Measurements from ENCODE around the gene CORO2B. TPM values are rescaled to one million over a fixed set of nuclear protein-coding genes. Genes with fewer than 3 reads are reported as not detected.

Gene CORO2B
- total RNA-seq, 1 donor from 2014 or later = 0.43 TPM

GRCh38 chr15:68615301-68615700, 36.5 kb downstream of the CORO2B start:
- no peak overlapping the region for H3K27ac Mint-ChIP-seq

GRCh38 chr15:68615811-68616210, 37.0 kb downstream of the CORO2B start:
- H3K4me1 Mint-ChIP-seq (ENCODE audit: low read depth) = no peaks in the 10 kb centered on the region
- intact Hi-C loops (cut with micrococcal nuclease) = no loop called here
- peaks cover 9% of the 10 kb centered on the region for H3K27me3 Mint-ChIP-seq (ENCODE audit: low read depth)
- H3K27ac Mint-ChIP-seq = no peak overlapping the region
- no peaks in the 10 kb centered on the region for H3K36me3 Mint-ChIP-seq (ENCODE audit: low read depth)
- no peak overlapping the region for H3K4me3 Mint-ChIP-seq (ENCODE audit: low read depth)
- DNase-seq (ENCODE audit: low spot score) = no peak
- H3K9me3 Mint-ChIP-seq = no peaks in the 10 kb centered on the region

More at GRCh38 chr15:68615301-68615700, 36.5 kb downstream of the CORO2B start:
- H3K9me3 Mint-ChIP-seq = no peaks in the 10 kb centered on the region
- no peak for DNase-seq (ENCODE audit: low spot score)
- peaks cover 9% of the 10 kb centered on the region for H3K27me3 Mint-ChIP-seq (ENCODE audit: low read depth)
- intact Hi-C loops (cut with micrococcal nuclease) = no loop called here
- no peaks in the 10 kb centered on the region for H3K36me3 Mint-ChIP-seq (ENCODE audit: low read depth)
- H3K4me3 Mint-ChIP-seq (ENCODE audit: low read depth) = no peak overlapping the region
- H3K4me1 Mint-ChIP-seq (ENCODE audit: low read depth) = no peaks in the 10 kb centered on the region

GRCh38 chr15:68616397-68616796, 37.6 kb downstream of the CORO2B start:
- H3K4me3 Mint-ChIP-seq (ENCODE audit: low read depth) = no peak overlapping the region
- H3K9me3 Mint-ChIP-seq = no peaks in the 10 kb centered on the region
- no peaks in the 10 kb centered on the region for H3K4me1 Mint-ChIP-seq (ENCODE audit: low read depth)
- no peaks in the 10 kb centered on the region for H3K36me3 Mint-ChIP-seq (ENCODE audit: low read depth)
- no peak overlapping the region for H3K27ac Mint-ChIP-seq
- intact Hi-C loops (cut with micrococcal nuclease) = no loop called here
- peaks cover 9% of the 10 kb centered on the region for H3K27me3 Mint-ChIP-seq (ENCODE audit: low read depth)
- no peak for DNase-seq (ENCODE audit: low spot score)

GRCh38 chr15:68617001-68617400, 38.2 kb downstream of the CORO2B start:
- Mint-ChIP-seq H3K27ac (no peak overlapping the region), H3K27me3 (ENCODE audit: low read depth) (peaks cover 9% of the 10 kb centered on the region), H3K36me3 (ENCODE audit: low read depth) (no peaks in the 10 kb centered on the region), H3K4me1 (ENCODE audit: low read depth) (no peaks in the 10 kb centered on the region), H3K4me3 (ENCODE audit: low read depth) (no peak overlapping the region), H3K9me3 (no peaks in the 10 kb centered on the region)
- intact Hi-C loops (cut with micrococcal nuclease) = no loop called here
- DNase-seq (ENCODE audit: low spot score) = no peak

- Mint-ChIP-seq H3K9me3 (no peaks in the 10 kb centered on the region), H3K27ac (no peak overlapping the region), H3K4me3 (ENCODE audit: low read depth) (no peak overlapping the region), H3K27me3 (ENCODE audit: low read depth) (peaks cover 6% of the 10 kb centered on the region), H3K36me3 (ENCODE audit: low read depth) (no peaks in the 10 kb centered on the region), H3K4me1 (ENCODE audit: low read depth) (no peaks in the 10 kb centered on the region)
- intact Hi-C loops (cut with micrococcal nuclease) = no loop called here
- no peak for DNase-seq (ENCODE audit: low spot score)
Observed at GRCh38 chr15:68617777-68618176, 39.0 kb downstream of the CORO2B start.

GRCh38 chr15:68618394-68618793, 39.6 kb downstream of the CORO2B start:
- H3K4me1 Mint-ChIP-seq (ENCODE audit: low read depth) = no peaks in the 10 kb centered on the region
- H3K4me3 Mint-ChIP-seq (ENCODE audit: low read depth) = no peak overlapping the region
- H3K36me3 Mint-ChIP-seq (ENCODE audit: low read depth) = no peaks in the 10 kb centered on the region
- DNase-seq (ENCODE audit: low spot score) = no peak
- H3K9me3 Mint-ChIP-seq = no peaks in the 10 kb centered on the region
- peaks cover 6% of the 10 kb centered on the region for H3K27me3 Mint-ChIP-seq (ENCODE audit: low read depth)
- intact Hi-C loops (cut with micrococcal nuclease) = no loop called here
- no peak overlapping the region for H3K27ac Mint-ChIP-seq

GRCh38 chr15:68618908-68619698, 40.3 kb downstream of the CORO2B start:
- intact Hi-C loops (cut with micrococcal nuclease) = no loop called here
- H3K4me1 Mint-ChIP-seq (ENCODE audit: low read depth) = no peaks in the 10 kb centered on the region
- no peak overlapping the region for H3K27ac Mint-ChIP-seq
- H3K36me3 Mint-ChIP-seq (ENCODE audit: low read depth) = no peaks in the 10 kb centered on the region
- H3K4me3 Mint-ChIP-seq (ENCODE audit: low read depth) = no peak overlapping the region
- H3K9me3 Mint-ChIP-seq = no peaks in the 10 kb centered on the region
- peaks cover 6% of the 10 kb centered on the region for H3K27me3 Mint-ChIP-seq (ENCODE audit: low read depth)
- no peak for DNase-seq (ENCODE audit: low spot score)

GRCh38 chr15:68620721-68621527, 42.1 kb downstream of the CORO2B start:
- H3K9me3 Mint-ChIP-seq = no peaks in the 10 kb centered on the region
- no peak overlapping the region for H3K4me3 Mint-ChIP-seq (ENCODE audit: low read depth)
- no peaks in the 10 kb centered on the region for H3K36me3 Mint-ChIP-seq (ENCODE audit: low read depth)
- no peak for DNase-seq (ENCODE audit: low spot score)
- H3K4me1 Mint-ChIP-seq (ENCODE audit: low read depth) = no peaks in the 10 kb centered on the region
- H3K27me3 Mint-ChIP-seq (ENCODE audit: low read depth) = peaks cover 4% of the 10 kb centered on the region
- H3K27ac Mint-ChIP-seq = no peak overlapping the region
- intact Hi-C loops (cut with micrococcal nuclease) = no loop called here

- no peak for DNase-seq (ENCODE audit: low spot score)
- H3K4me3 Mint-ChIP-seq (ENCODE audit: low read depth) = no peak overlapping the region
- no peaks in the 10 kb centered on the region for H3K36me3 Mint-ChIP-seq (ENCODE audit: low read depth)
- peaks cover 4% of the 10 kb centered on the region for H3K27me3 Mint-ChIP-seq (ENCODE audit: low read depth)
- H3K4me1 Mint-ChIP-seq (ENCODE audit: low read depth) = no peaks in the 10 kb centered on the region
- intact Hi-C loops (cut with micrococcal nuclease) = no loop called here
- H3K27ac Mint-ChIP-seq = no peak overlapping the region
- no peaks in the 10 kb centered on the region for H3K9me3 Mint-ChIP-seq
Observed at GRCh38 chr15:68621535-68621934, 42.7 kb downstream of the CORO2B start.

GRCh38 chr15:68623301-68623892, 44.6 kb downstream of the CORO2B start:
- intact Hi-C loops (cut with micrococcal nuclease) = no loop called here
- H3K4me3 Mint-ChIP-seq (ENCODE audit: low read depth) = no peak overlapping the region
- no peaks in the 10 kb centered on the region for H3K4me1 Mint-ChIP-seq (ENCODE audit: low read depth)

GRCh38 chr15:68625853-68626252, 47.1 kb downstream of the CORO2B start:
- Mint-ChIP-seq H3K36me3 (ENCODE audit: low read depth) (no peaks in the 10 kb centered on the region), H3K27me3 (ENCODE audit: low read depth) (peaks cover 4% of the 10 kb centered on the region), H3K9me3 (no peaks in the 10 kb centered on the region), H3K4me3 (ENCODE audit: low read depth) (no peak overlapping the region), H3K4me1 (ENCODE audit: low read depth) (no peaks in the 10 kb centered on the region), H3K27ac (no peak overlapping the region)
- no peak for DNase-seq (ENCODE audit: low spot score)
- intact Hi-C loops (cut with micrococcal nuclease) = no loop called here

More at GRCh38 chr15:68623301-68623892, 44.6 kb downstream of the CORO2B start:
- Mint-ChIP-seq H3K9me3 (no peaks in the 10 kb centered on the region), H3K27ac (no peak overlapping the region), H3K36me3 (ENCODE audit: low read depth) (no peaks in the 10 kb centered on the region), H3K27me3 (ENCODE audit: low read depth) (peaks cover under 1% of the 10 kb centered on the region)
- DNase-seq (ENCODE audit: low spot score) = no peak

GRCh38 chr15:68626283-68626682, 47.5 kb downstream of the CORO2B start:
- no peaks in the 10 kb centered on the region for H3K9me3 Mint-ChIP-seq
- H3K4me1 Mint-ChIP-seq (ENCODE audit: low read depth) = no peaks in the 10 kb centered on the region
- intact Hi-C loops (cut with micrococcal nuclease) = no loop called here
- H3K4me3 Mint-ChIP-seq (ENCODE audit: low read depth) = no peak overlapping the region
- no peaks in the 10 kb centered on the region for H3K36me3 Mint-ChIP-seq (ENCODE audit: low read depth)
- H3K27me3 Mint-ChIP-seq (ENCODE audit: low read depth) = peaks cover 4% of the 10 kb centered on the region
- no peak overlapping the region for H3K27ac Mint-ChIP-seq
- DNase-seq (ENCODE audit: low spot score) = no peak

- H3K4me1 Mint-ChIP-seq (ENCODE audit: low read depth) = no peaks in the 10 kb centered on the region
- intact Hi-C loops (cut with micrococcal nuclease) = no loop called here
- H3K9me3 Mint-ChIP-seq = no peaks in the 10 kb centered on the region
- no peak overlapping the region for H3K27ac Mint-ChIP-seq
- H3K4me3 Mint-ChIP-seq (ENCODE audit: low read depth) = no peak overlapping the region
- H3K27me3 Mint-ChIP-seq (ENCODE audit: low read depth) = peaks cover 4% of the 10 kb centered on the region
- no peaks in the 10 kb centered on the region for H3K36me3 Mint-ChIP-seq (ENCODE audit: low read depth)
- no peak for DNase-seq (ENCODE audit: low spot score)
Observed at GRCh38 chr15:68626739-68627138, 47.9 kb downstream of the CORO2B start.
